ENCODE measurements around the gene SDF4. TPM values are rescaled to one million over a fixed set of nuclear protein-coding genes. Genes with fewer than 3 reads are reported as not detected.

SDF4 gene
- total and polyA plus RNA-seq, 2 of the 13 experiments (the other 11 are each of a cell fraction or from before 2014, with no cell fraction given) = 80.8 to 107 TPM

DNA sequence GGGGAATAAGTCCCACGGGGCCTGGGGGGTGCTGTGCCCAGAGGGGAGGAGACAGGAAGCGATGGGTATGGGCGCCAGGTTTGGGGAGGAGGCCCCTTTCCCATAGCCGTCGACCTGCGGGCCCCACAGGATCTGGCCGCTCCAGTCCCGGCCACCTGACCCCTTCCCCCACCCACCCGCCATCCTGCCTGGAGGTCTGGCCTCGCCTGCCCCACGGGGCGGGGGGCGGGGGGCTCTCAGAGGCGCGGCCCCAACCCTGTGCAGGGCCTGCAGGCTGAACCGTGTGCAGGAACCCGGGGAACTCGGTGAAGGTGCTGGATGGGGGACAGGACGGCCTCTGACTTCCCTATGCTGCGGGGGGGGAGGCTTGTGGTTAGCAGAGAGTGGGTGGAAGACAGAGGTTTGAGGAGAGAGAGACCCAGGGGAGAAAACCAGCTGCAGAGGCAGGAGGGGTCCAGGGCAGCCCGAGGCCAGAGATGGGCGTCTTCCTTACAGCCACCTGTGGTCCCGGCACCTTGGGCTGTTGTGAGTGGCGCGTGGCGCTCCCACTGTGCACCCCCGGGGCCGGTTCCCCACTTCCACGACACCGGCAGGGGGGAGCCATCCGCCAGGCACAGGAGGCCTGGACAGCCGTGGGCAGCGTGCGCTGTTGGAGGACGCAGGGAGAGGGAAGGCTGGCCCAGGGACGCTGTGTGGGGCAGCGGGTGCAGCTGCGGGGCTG lies 22.9 kb downstream of the SDF4 start:
- Histone ChIP-seq H3K9me3 (ENCODE audit: low read length) (no peaks in the 10 kb centered on the region), H3K4me2 (ENCODE audit: low read depth, low read length) (no peak overlapping the region), H3K27ac (ENCODE audit: extremely low read length, insufficient read depth, low read length) (no peak overlapping the region), H3K27me3 (ENCODE audit: control insufficient read depth in 1 of 2, insufficient read depth in 2 of 2, low read length in 2 of 2) (peaks cover 20 to 80% of the 10 kb centered on the region in 2 experiments; a peak in 4 of 5 replicates), H2AFZ (ENCODE audit: low read length) (no peak overlapping the region), H4K20me1 (ENCODE audit: insufficient read depth, low read length) (no peaks in the 10 kb centered on the region), H3K4me3 (replicated peaks in 1 of 3; ENCODE audit: insufficient read depth in 1 of 3, low read depth in 2 of 3, low read length in 3 of 3) (no peak overlapping the region; a peak in 1 of 6 replicates), H3K9ac (ENCODE audit: insufficient read depth, low read depth, low read length) (no peak overlapping the region), H3K4me1 (ENCODE audit: insufficient read depth, low read length) (no peaks in the 10 kb centered on the region), H3K36me3 (replicated peaks in 1 of 2; ENCODE audit: control insufficient read depth in 1 of 2, insufficient read depth in 2 of 2, low read length in 2 of 2) (no peaks in the 10 kb centered on the region), H3K79me2 (ENCODE audit: insufficient read depth, low read length) (no peaks in the 10 kb centered on the region)
- intact Hi-C loops (cut with micrococcal nuclease; ENCODE audit: unreplicated experiment) = no loop called here
- POLR2A ChIA-PET = no interaction called here
- CTCF ChIA-PET (ENCODE audit: low intra/inter-chr PET ratio, low total read pairs) = no interaction called here
- DNase-seq (ENCODE audit: low spot score) (no peak), FAIRE-seq (no peak), ATAC-seq (no peak)
- no peak for TF ChIP-seq SP5 (CRISPR knock-in tag; IDR thresholded peaks at IDR 0.05; ENCODE audit: borderline replicate concordance, low read depth)
- no peak for TF ChIP-seq MIER2 (CRISPR knock-in tag; IDR thresholded peaks at IDR 0.05)
- TF ChIP-seq ELF3 (CRISPR knock-in tag; IDR thresholded peaks at IDR 0.05) = no peak
- no peak for TF ChIP-seq DNMT3B (CRISPR knock-in tag; conservative IDR thresholded peaks at IDR 0.05)
- no peak for TF ChIP-seq SMAD9 (CRISPR knock-in tag; IDR thresholded peaks at IDR 0.05)
- no peak for TF ChIP-seq ONECUT2 (CRISPR knock-in tag; IDR thresholded peaks at IDR 0.05)
- TF ChIP-seq XRCC5 (optimal IDR thresholded peaks at IDR 0.05; ENCODE audit: low read length) = no peak
- TF ChIP-seq NBN (conservative IDR thresholded peaks at IDR 0.05) = no peak
- TF ChIP-seq, protein P1, sequence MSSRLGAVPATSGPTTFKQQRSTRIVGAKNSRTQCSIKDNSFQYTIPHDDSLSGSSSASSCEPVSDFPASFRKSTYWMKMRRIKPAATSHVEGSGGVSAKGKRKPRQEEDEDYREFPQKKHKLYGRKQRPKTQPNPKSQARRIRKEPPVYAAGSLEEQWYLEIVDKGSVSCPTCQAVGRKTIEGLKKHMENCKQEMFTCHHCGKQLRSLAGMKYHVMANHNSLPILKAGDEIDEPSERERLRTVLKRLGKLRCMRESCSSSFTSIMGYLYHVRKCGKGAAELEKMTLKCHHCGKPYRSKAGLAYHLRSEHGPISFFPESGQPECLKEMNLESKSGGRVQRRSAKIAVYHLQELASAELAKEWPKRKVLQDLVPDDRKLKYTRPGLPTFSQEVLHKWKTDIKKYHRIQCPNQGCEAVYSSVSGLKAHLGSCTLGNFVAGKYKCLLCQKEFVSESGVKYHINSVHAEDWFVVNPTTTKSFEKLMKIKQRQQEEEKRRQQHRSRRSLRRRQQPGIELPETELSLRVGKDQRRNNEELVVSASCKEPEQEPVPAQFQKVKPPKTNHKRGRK (CRISPR knock-in tag; IDR thresholded peaks at IDR 0.05) = no peak
- no peak for TF ChIP-seq MBD4 (IDR thresholded peaks at IDR 0.05; ENCODE audit: borderline replicate concordance, low read length)
- TF ChIP-seq RXRA (CRISPR knock-in tag; IDR thresholded peaks at IDR 0.05) = no peak
- in situ Hi-C loops (cut with HindIII; ENCODE audit: extremely low pct_ligation_motif_present, low pct_unique_long_range_greater_than_20kb) = no loop called here
- BruUV-seq (replicated peaks) = no TSS peak
- WGBS (ENCODE audit: low lambda C conversion rate) = 44% methylated on average over 15 of the region's 38 CpGs
